ENCODE measurements around the gene ERBB3.

DNA sequence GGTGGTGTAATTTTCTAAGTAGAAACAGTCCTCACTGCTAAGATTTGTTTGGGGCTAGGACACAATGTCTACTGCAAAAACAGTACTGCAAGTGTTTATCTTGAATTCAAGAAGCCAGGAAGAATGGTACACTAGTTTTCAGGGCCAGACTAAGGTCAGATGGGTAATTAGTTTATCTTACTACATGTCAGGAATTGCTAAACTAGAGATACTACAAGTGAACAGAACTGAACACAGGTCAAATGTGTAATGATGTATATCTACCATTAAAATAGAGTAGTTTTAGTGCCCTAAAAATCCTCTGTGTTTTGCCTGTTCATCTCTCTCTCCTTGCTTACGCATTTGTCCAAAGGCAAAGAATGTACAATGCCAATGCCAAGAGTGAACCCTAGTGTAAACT, 34.1 kb downstream of the ERBB3 start:
- TF ChIP-seq POLR2AphosphoS5 (IDR thresholded peaks at IDR 0.05) (no peak), POLR2A (IDR thresholded peaks at IDR 0.05) (no peak), CTCF (IDR thresholded peaks at IDR 0.05) (no peak)
